ENCODE results near the gene UBE3D. TPM values are rescaled to one million over a fixed set of nuclear protein-coding genes. Genes with fewer than 3 reads are reported as not detected.

The UBE3D gene
- total and polyA plus RNA-seq, 2 of the 8 experiments (the other 6 are each of a cell fraction or from before 2014, with no cell fraction given): 5.7 to 16.3 TPM

DNA sequence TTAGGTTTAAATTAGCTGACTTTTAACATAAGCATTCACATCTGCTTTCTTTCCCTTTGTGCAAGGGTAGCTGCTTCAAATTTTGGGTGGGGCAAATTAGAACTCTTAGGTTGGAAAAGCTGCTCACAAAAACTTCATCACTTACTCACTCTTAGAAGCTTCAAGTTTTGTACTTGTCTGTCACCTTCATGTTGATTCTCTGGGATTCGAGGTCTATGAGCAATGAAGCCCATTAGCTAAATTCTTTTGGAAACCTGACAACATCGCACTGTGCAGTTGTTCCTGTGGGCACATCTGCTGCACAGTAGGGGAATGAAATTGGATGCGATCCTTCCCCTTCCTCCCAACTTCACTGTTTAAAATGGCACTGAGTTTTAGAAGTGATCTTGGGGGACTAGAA, 156.1 kb downstream of the UBE3D start:
- FAIRE-seq (no peak), DNase-seq (ENCODE audit: low read depth in 1 of 2, low spot score in 2 of 2) (no peak)
- no peak overlapping the region for H4K91ac ChIP-seq (replicated peaks; ENCODE audit: insufficient read length, low read length)
- H3K9ac ChIP-seq (replicated peaks in 1 of 4; ENCODE audit: extremely low read depth in 1 of 4, low read depth in 3 of 4, low read length in 3 of 4): no peak overlapping the region
- H2AK5ac ChIP-seq (ENCODE audit: low read depth, low read length): no peak overlapping the region
- H3K9me3 ChIP-seq (ENCODE audit: insufficient read depth in 2 of 2, low read depth in 1 of 2, low read length in 1 of 2): no peaks in the 10 kb centered on the region
- no peak overlapping the region for H2BK20ac ChIP-seq (ENCODE audit: low read length)
- WGBS, 2 experiments (ENCODE audit: extremely low coverage in 1 of 2, insufficient coverage in 1 of 2, insufficient read length in 1 of 2, insufficient replicate concordance in 2 of 2, low coverage in 1 of 2, low lambda C conversion rate in 2 of 2, missing lambda C conversion rate in 1 of 2): 94% methylated on average over 3 of the region's 3 CpGs; no CpG with 5 or more reads in 1 of the 2 experiments
- no peak overlapping the region for H3K23ac ChIP-seq (ENCODE audit: insufficient read length)
- H4K8ac ChIP-seq (ENCODE audit: extremely low read depth, insufficient read depth, low read length): no peak overlapping the region
- H2BK15ac ChIP-seq (ENCODE audit: low read length): no peak overlapping the region
- no peak overlapping the region for H3K27ac ChIP-seq (ENCODE audit: low read depth, low read length)
- H3K79me2 ChIP-seq (ENCODE audit: control insufficient read depth in 1 of 2, insufficient read depth in 2 of 2, low read length in 2 of 2): no peaks in the 10 kb centered on the region
- H4K5ac ChIP-seq (ENCODE audit: insufficient read length, low read depth, low read length): no peak overlapping the region
- no peak overlapping the region for H3K4me3 ChIP-seq (ENCODE audit: extremely low read depth in 1 of 4, insufficient read depth in 2 of 4, low read depth in 3 of 4, low read length in 4 of 4)
- H3K36me3 ChIP-seq (ENCODE audit: control insufficient read depth in 2 of 4, insufficient read depth in 4 of 4, low read length in 3 of 4): no peaks in the 10 kb centered on the region
- H3K79me1 ChIP-seq (ENCODE audit: low read depth, low read length): no peaks in the 10 kb centered on the region
- no peak overlapping the region for H3K14ac ChIP-seq (ENCODE audit: insufficient read length)
- no peaks in the 10 kb centered on the region for H3K4me1 ChIP-seq (replicated peaks in 1 of 4; ENCODE audit: control insufficient read depth in 3 of 4, insufficient read depth in 4 of 4, low read length in 3 of 4)
- H3K4me2 ChIP-seq (ENCODE audit: insufficient read depth in 1 of 2, low read depth in 2 of 2, low read length in 2 of 2): no peak overlapping the region
- ChIA-PET POLR2A (ENCODE audit: partially characterized antibody) (no interaction called here), CTCF (ENCODE audit: partially characterized antibody) (interaction anchor here (0.8 kb wide), 1 partner anchor 20 kb away, joined by 3 read pairs; no protein-coding TSS in a partner anchor)
- no peaks in the 10 kb centered on the region for H3K27me3 ChIP-seq (replicated peaks in 1 of 4; ENCODE audit: control insufficient read depth in 3 of 4, extremely low read depth in 1 of 4, insufficient read depth in 3 of 4, low read length in 3 of 4)
- H3K56ac ChIP-seq (replicated peaks; ENCODE audit: insufficient read length, low read depth, low read length): no peak overlapping the region
- no peak overlapping the region for H2BK12ac ChIP-seq (ENCODE audit: low read depth, low read length)
- no peaks in the 10 kb centered on the region; the same call in 1 of the 2 replicates for H3K23me2 ChIP-seq (ENCODE audit: low read depth, low read length)
- H4K20me1 ChIP-seq (replicated peaks in 1 of 2; ENCODE audit: control insufficient read depth in 1 of 2, insufficient read depth in 2 of 2, low read length in 2 of 2): no peaks in the 10 kb centered on the region
- no peak overlapping the region for H3K4ac ChIP-seq (replicated peaks; ENCODE audit: insufficient read length, low read depth, low read length)
- H2BK120ac ChIP-seq (replicated peaks; ENCODE audit: low read depth, low read length): no peak overlapping the region
- no peak overlapping the region for H3K18ac ChIP-seq (ENCODE audit: extremely low read depth, low read length)
- TF ChIP-seq SRF (IDR thresholded peaks at IDR 0.05; ENCODE audit: low read depth, low read length) (no peak), MAFK (IDR thresholded peaks at IDR 0.05; ENCODE audit: low read depth, low read length) (no peak), ZNF274 (IDR thresholded peaks at IDR 0.05; ENCODE audit: borderline replicate concordance, extremely low read depth, low read length) (no peak), HDAC6 (IDR thresholded peaks at IDR 0.05; ENCODE audit: low read depth, low read length) (no peak), CHD1 (IDR thresholded peaks at IDR 0.05; ENCODE audit: low read depth, low read length) (no peak), GABPA (IDR thresholded peaks at IDR 0.05; ENCODE audit: borderline replicate concordance, insufficient read depth, low read length) (no peak), RNF2 (IDR thresholded peaks at IDR 0.05; ENCODE audit: borderline replicate concordance, low read depth, low read length, missing control alignments, poor library complexity, severe bottlenecking) (no peak), RFX5 (IDR thresholded peaks at IDR 0.05; ENCODE audit: borderline replicate concordance, low read depth, low read length) (no peak), TEAD4 (IDR thresholded peaks at IDR 0.05; ENCODE audit: low read depth, low read length) (no peak)
- no peak overlapping the region for H2BK5ac ChIP-seq (ENCODE audit: low read depth, low read length)
- H2AFZ ChIP-seq (ENCODE audit: low read length): no peak overlapping the region

Data from H1 (cell line).